ENCODE results near the gene FOXP1.

The FOXP1 gene

GRCh38 chr3:71134521-71134920 lies 449.0 kb downstream of the FOXP1 start:
- TF ChIP-seq CTCF (IDR thresholded peaks at IDR 0.05; ENCODE audit: low read depth, low read length) = no peak
- H3K4me3 ChIP-seq (replicated peaks in 1 of 2; ENCODE audit: low read depth in 2 of 2, low read length in 2 of 2) = no peak overlapping the region
- no peak for DNase-seq (ENCODE audit: low read depth in 2 of 2)

GRCh38 chr3:71133865-71134264 lies 449.7 kb downstream of the FOXP1 start:
- no peak overlapping the region for H3K4me3 ChIP-seq (replicated peaks in 1 of 2; ENCODE audit: low read depth in 2 of 2, low read length in 2 of 2)
- TF ChIP-seq CTCF (IDR thresholded peaks at IDR 0.05; ENCODE audit: low read depth, low read length) = no peak
- DNase-seq (ENCODE audit: low read depth in 2 of 2) = no peak

- H3K4me3 ChIP-seq (replicated peaks in 1 of 2; ENCODE audit: low read depth in 2 of 2, low read length in 2 of 2) = no peak overlapping the region
- TF ChIP-seq CTCF (IDR thresholded peaks at IDR 0.05; ENCODE audit: low read depth, low read length) = no peak
- no peak for DNase-seq (ENCODE audit: low read depth in 2 of 2)
Measured at GRCh38 chr3:71132995-71133730, 450.4 kb downstream of the FOXP1 start.

- DNase-seq (ENCODE audit: low read depth in 2 of 2) = peak; percentile 9 to 11
- no peak for TF ChIP-seq CTCF (IDR thresholded peaks at IDR 0.05; ENCODE audit: low read depth, low read length)
- H3K4me3 ChIP-seq (replicated peaks in 1 of 2; ENCODE audit: low read depth in 2 of 2, low read length in 2 of 2) = no peak overlapping the region
Measured at GRCh38 chr3:71131375-71132314, 451.9 kb downstream of the FOXP1 start.

DNA sequence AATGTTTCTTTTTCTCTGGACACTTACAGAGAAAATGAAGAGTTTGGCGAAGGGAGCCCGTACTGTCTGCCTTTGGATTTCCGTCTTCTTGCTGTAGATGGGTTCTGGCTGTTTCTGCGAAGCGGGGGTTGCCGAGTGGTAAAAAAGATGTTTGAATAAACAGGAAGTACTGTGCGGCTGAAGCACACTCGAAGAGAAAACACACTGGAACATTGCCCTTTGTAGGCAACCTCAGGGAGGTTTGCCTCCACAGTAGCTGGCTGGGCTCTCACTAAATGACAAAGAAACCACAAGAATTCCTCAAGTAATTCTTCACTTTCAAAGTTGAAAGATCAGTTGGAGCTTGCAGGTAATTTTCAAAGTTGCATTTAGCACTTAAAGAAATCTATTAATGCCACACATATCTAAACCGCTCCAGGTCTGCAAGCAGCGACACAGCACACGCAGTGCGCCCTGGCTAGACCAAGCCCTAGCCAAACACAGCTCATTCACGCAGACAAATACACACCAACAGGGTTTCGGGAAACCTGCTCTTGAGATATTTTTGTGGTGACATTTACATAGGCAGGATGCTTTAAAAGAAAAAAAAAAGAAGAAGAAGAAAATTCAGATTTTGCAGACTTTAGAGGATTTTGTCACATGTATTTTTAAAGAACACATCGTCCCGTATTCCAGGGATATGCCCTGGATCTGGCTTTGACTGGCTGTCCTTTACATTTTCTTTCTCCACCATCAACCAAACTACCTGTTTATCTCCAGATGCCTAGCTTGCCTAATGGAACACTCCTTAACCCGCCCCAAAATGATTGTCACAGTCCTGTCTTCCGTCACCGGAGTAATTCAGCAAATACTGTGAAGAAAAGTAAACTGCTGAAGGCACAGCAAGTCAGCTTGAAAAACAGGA lies 452.8 kb downstream of the FOXP1 start:
- H3K4me3 ChIP-seq (replicated peaks in 1 of 2; ENCODE audit: low read depth in 2 of 2, low read length in 2 of 2) = peak overlapping the region; percentile 59 to 63
- TF ChIP-seq CTCF (IDR thresholded peaks at IDR 0.05; ENCODE audit: low read depth, low read length) = no peak
- DNase-seq (ENCODE audit: low read depth in 2 of 2) = peak; percentile 88

Measured in cardiac fibroblast (primary cell).